Measurements from ENCODE around the gene TRAF2.

Gene TRAF2

DNA sequence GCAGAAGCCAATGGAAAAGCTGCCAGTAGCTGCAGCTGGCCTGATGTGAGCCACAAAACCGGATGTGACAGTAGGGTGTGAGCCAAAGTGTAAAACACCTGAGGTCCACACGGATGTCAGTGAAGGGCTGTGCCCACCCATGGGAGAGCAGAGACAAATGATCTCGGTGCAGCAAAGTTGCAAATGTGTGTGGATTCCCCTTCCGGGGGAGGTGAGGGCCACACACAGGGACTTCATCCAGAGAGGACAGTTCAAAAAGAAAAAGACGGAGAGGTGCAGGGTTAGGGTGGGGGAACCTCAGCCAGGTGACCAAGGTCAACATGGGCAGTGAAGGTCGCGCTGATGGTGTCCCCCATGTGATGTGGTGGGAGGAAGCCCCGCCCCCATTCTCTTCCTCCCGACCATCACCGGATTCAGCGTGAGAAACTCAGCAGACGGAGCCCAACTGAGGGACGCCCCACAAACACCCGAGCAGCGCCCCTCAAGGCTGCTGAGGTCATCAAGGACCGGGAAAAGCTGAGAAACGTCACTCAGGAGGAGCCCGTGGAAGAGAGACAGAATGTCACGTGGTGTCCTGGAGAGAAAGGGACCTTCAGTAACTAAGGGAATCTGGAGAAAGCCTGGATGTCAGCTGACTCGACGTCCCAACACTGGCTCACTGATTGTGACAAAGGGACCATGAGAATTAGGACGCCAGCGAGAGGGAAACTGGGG lies 79.6 kb downstream of the TRAF2 start:
- DNase-seq, result no peak

GRCh38 chr9:136968333-136969127 lies 82.2 kb downstream of the TRAF2 start:
- no peak for DNase-seq

GRCh38 chr9:136969150-136969549 lies 82.8 kb downstream of the TRAF2 start:
- DNase-seq, result no peak

DNA sequence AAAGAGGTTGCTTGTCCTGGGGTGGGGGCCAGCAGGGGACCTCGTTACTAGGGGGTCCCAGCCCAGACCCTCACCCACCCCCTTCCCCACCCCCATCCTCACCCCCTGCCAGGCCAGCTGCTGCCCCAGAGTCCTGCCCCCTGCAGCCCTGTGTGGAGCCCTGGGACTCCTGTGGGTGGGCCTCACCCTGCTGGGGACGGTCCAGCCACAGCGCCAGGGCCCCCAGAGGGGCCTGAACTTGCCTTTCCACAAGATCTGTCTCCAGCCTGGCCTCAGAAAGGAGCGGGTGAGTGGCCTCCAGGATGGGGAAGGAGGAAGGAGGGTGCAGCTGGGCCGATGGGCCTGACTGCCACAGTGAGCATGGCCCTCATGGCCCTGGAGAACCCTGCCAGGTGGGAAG lies 83.5 kb downstream of the TRAF2 start:
- no peak for DNase-seq

DNA sequence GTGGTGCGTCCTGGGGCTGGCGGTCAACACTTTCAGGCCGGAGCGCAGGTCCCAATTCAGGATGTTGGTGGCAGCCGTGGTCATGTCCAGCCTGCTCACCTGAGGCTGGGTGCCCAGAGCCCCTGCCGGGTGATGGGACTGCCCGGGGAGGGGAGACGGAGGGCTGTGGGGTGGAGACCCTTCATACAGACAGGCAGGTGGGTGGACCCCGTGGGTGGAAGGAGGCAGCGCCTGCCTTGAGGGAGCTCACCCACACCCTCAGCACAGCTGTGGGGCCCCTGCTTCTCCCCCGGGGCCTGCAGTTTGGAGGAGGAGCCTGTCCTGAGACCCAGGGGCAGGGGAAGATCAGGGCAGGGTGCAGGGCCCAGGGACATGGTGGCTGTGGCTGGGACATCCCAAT lies 84.0 kb downstream of the TRAF2 start:
- DNase-seq, result no peak

DNA sequence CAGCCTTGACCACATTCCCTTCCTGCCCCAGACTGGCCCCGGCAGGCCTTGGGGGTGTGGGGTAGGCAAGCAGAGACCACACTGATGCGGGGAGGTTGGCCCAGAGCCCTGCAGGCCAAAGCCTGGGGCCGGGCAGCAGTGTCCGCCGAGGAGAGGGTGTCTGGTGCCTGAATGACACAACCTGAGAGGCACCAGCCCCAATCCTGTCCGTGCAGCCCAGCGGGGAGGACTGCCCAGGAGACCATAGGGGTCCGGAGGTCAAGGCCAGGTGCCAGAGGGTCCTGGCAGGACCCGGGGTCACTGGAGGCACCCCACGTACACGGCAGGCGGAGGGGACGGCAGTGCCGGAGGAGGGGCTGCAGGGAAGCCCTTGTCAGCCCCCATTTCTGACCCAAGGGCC lies 85.4 kb downstream of the TRAF2 start:
- DNase-seq, result no peak

DNA sequence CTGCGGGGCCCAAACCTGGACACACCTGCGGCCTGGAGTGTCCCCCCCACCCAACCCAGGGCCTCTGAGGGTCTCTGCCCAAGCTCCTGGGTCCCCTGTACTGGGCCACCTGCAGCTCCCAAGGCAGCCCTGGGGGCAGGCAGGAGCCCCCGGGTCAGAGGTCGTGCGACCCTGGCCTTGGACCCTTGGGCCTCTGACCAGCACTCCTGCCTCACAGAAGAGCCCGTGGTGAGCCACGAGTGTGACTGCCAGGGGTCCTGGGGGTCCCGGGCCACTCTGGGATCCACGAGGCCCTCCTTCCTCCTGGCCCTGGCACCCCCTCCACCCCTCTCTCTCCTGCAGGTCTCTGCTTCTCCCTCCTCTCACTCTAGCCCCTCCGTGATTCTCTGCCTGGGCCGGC lies 86.0 kb downstream of the TRAF2 start:
- DNase-seq, result no peak

GRCh38 chr9:136972743-136973142 lies 86.4 kb downstream of the TRAF2 start:
- DNase-seq, result no peak

GRCh38 chr9:136973618-136974617 lies 87.6 kb downstream of the TRAF2 start:
- no peak for DNase-seq

DNA sequence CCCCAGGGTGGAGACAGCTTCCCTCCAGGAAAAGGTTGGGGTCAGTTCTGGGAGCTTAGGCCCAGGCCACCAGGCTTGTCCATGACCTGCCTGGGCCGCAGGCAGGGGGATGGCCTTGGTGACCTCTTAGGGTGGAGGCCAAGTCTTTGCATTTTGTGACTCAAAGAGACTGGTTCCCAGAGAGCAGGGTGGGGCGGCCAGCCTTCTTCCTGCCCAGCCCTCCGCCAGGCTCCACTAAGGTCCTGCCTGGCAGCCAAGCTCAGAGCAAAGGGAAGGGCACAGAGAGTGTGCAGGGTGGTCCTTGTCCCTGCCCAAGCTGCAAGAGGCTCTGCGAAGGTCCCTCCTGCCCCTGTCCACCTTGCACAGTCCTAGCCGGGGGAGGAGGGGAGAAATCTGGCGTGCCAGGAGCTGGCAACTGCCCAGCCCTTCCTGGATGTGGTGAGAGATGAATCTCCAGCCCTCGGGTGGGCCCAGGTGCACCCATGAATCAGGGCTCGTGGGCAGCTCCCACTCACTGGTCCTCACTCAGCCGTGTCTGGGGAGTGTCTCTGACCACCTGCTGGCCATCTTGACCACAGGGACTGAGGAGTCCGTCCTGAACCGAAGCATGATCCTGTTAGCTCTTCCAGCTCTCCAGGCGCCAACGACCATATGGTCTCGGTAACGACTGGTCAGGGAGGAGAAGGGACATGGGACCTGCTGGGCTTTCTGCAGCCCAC lies 88.7 kb downstream of the TRAF2 start:
- DNase-seq, result no peak

DNA sequence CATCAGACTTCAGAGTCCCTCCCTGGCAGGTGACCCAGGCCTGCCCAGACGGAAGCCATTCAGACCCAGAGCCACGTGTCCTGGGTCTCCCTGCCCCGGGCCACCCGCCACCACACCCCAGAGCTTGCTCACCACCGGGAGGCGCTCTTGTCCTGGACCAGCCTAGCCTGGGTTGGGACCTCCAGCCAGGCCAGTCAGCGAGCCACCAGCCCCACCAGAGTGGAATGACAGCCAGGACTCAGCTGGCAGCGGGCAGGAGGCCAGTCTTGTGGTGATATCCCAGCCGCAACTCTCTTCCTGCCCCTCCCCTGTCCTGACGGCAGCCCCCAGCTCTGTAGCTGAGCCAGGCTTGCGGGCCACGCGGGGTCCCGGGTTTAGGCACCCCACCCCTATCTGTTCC lies 89.3 kb downstream of the TRAF2 start:
- no peak for DNase-seq
